PC-3 (cell line): Measurements from ENCODE around the gene EID2.

Source experiments
- EZH2phosphoT487 ChIP-seq: fragments of 300-600 bp; sonication (generic); IDR thresholded peaks from 2 replicates; pipeline ENCODE4 v1.6.1; 2018; ENCODE audit warnings: mild to moderate bottlenecking, antibody characterized with exemption, low read length, borderline replicate concordance
- TF ChIP-seq, protein P1 (sequence below): fragments of 300-600 bp; sonication (generic); conservative IDR thresholded peaks from 2 replicates; pipeline ENCODE4 v1.5.1; 2017; ENCODE audit warnings: antibody characterized with exemption, low read depth, mild to moderate bottlenecking, low read length

DNA sequence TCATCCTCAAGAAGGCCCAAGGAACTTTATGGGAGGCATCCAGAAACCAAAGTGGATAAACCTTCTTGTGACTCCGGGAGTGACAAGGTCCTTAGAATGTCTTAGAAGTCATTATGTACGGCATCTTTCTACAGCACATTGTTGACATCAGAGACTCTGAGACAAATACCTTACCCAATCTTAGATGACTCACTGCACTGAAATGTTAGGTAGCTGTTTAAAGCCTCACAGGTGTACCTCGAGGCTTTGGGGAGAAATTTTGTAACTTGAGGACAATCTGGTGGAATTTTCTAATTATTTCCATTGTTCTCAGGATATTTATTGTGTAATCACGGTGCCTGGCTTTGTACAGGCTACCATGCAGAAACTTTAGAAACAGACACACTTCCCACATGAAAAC, 47.5 kb upstream of the EID2 start:
- TF ChIP-seq, protein P1, sequence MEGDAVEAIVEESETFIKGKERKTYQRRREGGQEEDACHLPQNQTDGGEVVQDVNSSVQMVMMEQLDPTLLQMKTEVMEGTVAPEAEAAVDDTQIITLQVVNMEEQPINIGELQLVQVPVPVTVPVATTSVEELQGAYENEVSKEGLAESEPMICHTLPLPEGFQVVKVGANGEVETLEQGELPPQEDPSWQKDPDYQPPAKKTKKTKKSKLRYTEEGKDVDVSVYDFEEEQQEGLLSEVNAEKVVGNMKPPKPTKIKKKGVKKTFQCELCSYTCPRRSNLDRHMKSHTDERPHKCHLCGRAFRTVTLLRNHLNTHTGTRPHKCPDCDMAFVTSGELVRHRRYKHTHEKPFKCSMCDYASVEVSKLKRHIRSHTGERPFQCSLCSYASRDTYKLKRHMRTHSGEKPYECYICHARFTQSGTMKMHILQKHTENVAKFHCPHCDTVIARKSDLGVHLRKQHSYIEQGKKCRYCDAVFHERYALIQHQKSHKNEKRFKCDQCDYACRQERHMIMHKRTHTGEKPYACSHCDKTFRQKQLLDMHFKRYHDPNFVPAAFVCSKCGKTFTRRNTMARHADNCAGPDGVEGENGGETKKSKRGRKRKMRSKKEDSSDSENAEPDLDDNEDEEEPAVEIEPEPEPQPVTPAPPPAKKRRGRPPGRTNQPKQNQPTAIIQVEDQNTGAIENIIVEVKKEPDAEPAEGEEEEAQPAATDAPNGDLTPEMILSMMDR: no peak
- no peak for TF ChIP-seq EZH2phosphoT487
